ENCODE results near the gene FGF12.
A peak's percentile ranks its signal among the peaks of the same experiment; 100 is the strongest.

The FGF12 gene

DNA sequence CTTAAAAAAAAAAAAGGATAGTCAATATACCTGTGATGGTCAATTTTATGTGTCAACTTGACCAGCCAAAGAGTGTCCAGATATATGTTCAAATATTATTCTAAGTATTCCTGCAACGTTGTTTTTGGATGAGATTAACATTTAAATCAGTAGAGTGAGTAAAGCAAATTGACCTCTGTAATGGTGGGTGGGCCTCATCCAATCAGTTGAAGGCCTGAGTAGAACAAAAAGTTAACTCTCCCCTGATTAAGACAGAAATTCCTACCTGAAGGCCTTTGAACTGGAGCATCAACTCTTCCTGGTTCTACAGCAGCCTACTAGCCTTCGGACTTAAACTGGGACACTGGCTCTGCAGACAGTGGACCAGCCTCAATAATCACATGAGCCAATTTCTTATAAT is 154.1 kb downstream of the FGF12 start:
- peaks cover 9% of the 10 kb centered on the region for H3K27me3 ChIP-seq (ENCODE audit: insufficient read depth, poor library complexity, severe bottlenecking)

DNA sequence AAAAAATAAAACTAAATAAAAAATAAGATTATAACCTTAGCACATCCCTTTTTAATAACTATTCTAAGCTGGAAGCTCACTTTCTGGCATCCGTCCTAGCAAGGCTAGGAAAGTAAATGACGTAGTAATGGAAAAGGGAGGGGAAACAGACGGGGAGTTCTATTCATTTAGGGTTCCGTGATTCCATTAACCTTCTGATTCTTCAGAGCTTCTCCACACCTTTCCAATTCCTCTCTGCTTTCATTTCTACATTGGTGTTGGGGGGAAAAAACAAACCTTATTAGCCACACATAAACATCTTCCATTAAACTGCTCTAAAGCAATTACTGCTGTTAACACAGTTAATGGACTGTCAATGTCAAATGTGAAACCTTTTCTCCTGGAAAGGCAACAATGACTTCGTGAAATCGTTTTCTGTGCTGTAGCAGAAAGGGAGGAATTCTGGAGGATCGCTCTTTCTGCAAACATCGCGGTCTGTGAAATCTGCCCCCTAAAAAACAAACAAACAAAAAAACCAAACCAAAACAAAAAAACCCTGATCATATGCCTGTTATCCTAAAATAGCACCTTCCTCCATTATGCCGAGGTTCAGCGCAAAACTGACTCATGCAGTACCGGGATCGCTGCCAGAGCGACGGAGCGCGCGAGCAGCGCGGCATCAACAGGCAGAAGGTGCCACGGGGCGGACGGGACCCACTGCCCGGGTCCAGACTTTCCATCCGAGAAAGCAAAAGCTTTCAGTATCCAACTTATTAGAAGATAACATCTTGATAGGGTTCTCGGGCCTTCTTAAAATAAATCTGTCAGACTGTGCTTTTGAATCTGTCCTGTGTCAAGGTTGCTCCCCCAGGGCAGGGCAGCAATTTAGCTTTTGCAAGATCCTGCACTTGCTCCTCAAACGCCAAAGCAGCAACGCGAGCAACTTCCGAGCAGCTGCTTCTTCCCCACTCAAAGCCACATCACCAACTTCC is 156.2 kb downstream of the FGF12 start:
- Histone ChIP-seq H3K4me3 (ENCODE audit: severe bottlenecking) (peak overlapping the region; percentile 20), H3K36me3 (ENCODE audit: low read depth) (no peaks in the 10 kb centered on the region; the same call in 1 of the 2 replicates), H3K4me1 (ENCODE audit: insufficient read depth, poor library complexity, severe bottlenecking) (peaks cover 10% of the 10 kb centered on the region), H3K27ac (ENCODE audit: poor library complexity, severe bottlenecking) (no peak overlapping the region), H3K9me3 (ENCODE audit: severe bottlenecking) (no peaks in the 10 kb centered on the region), H3K27me3 (ENCODE audit: insufficient read depth, poor library complexity, severe bottlenecking) (peaks cover 9% of the 10 kb centered on the region)
- TF ChIP-seq, protein P1, sequence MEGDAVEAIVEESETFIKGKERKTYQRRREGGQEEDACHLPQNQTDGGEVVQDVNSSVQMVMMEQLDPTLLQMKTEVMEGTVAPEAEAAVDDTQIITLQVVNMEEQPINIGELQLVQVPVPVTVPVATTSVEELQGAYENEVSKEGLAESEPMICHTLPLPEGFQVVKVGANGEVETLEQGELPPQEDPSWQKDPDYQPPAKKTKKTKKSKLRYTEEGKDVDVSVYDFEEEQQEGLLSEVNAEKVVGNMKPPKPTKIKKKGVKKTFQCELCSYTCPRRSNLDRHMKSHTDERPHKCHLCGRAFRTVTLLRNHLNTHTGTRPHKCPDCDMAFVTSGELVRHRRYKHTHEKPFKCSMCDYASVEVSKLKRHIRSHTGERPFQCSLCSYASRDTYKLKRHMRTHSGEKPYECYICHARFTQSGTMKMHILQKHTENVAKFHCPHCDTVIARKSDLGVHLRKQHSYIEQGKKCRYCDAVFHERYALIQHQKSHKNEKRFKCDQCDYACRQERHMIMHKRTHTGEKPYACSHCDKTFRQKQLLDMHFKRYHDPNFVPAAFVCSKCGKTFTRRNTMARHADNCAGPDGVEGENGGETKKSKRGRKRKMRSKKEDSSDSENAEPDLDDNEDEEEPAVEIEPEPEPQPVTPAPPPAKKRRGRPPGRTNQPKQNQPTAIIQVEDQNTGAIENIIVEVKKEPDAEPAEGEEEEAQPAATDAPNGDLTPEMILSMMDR (IDR thresholded peaks at IDR 0.05; ENCODE audit: poor library complexity, severe bottlenecking) = no peak
- ATAC-seq (ENCODE audit: low read depth) = peak; percentile 82
- DNase-seq (ENCODE audit: low spot score) = peak; percentile 48

More for the DNA sequence above, 154.1 kb downstream of the FGF12 start:
- H3K4me1 ChIP-seq (ENCODE audit: insufficient read depth, poor library complexity, severe bottlenecking) = peaks cover 10% of the 10 kb centered on the region
- H3K27ac ChIP-seq (ENCODE audit: poor library complexity, severe bottlenecking) = no peak overlapping the region
- DNase-seq (ENCODE audit: low spot score) (no peak), ATAC-seq (ENCODE audit: low read depth) (no peak)
- H3K9me3 ChIP-seq (ENCODE audit: severe bottlenecking) = no peaks in the 10 kb centered on the region
- H3K4me3 ChIP-seq (ENCODE audit: severe bottlenecking) = no peak overlapping the region
- TF ChIP-seq, protein P1 (IDR thresholded peaks at IDR 0.05; ENCODE audit: poor library complexity, severe bottlenecking) = no peak
- no peaks in the 10 kb centered on the region; the same call in 1 of the 2 replicates for H3K36me3 ChIP-seq (ENCODE audit: low read depth)

DNA sequence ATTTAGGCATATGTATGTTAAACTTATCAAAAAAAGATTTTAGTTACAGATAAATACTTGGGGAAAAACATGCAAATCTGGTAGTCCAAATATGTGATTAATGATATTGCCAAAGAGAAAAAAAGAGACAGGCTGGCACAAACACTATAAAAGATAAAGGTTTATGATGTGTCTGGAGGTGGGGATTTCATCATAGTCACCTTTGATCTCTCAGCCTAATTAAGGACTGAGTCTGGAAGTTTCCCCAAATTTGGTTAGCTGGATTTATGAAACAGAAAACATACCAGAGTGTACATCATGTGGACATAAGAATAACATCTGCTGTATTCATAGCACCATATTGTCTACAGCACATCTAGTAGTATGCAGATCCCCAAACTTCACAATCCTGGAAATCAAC is 157.0 kb downstream of the FGF12 start:
- DNase-seq (ENCODE audit: low spot score) = no peak
- TF ChIP-seq, protein P1 (IDR thresholded peaks at IDR 0.05; ENCODE audit: poor library complexity, severe bottlenecking) = no peak
- Histone ChIP-seq H3K36me3 (ENCODE audit: low read depth) (no peaks in the 10 kb centered on the region; the same call in 1 of the 2 replicates), H3K27ac (ENCODE audit: poor library complexity, severe bottlenecking) (no peak overlapping the region), H3K27me3 (ENCODE audit: insufficient read depth, poor library complexity, severe bottlenecking) (peaks cover 9% of the 10 kb centered on the region), H3K9me3 (ENCODE audit: severe bottlenecking) (no peaks in the 10 kb centered on the region), H3K4me3 (ENCODE audit: severe bottlenecking) (no peak overlapping the region), H3K4me1 (ENCODE audit: insufficient read depth, poor library complexity, severe bottlenecking) (peaks cover 10% of the 10 kb centered on the region)
- no peak for ATAC-seq (ENCODE audit: low read depth)

DNA sequence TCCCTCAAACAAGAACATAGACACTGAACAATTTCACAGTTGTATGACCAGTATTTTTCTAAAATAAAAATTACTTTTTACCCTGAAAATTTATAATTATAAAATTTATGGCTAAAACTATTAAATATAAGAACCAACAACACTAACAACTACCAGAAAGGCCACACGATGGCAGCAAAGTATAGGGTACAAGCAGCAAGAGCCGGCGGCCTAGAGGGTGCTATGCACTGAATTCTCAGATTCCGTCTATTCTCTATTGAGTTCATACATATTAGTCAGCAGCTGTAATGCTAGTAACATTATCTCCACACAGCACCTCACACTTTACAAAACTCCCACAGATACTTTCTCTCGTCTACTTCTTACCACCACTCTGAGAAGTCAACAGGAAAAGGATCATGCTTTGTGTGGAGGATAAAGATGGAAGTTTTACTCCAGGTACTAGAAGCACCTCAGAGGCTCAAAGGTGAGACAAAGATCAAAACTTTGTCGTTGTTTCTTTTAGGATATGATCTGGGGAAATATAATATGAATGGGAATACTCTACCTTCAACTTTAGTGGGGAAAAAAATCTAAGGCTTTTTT is 160.5 kb downstream of the FGF12 start:
- DNase-seq (ENCODE audit: low spot score) (no peak), ATAC-seq (ENCODE audit: low read depth) (peak; percentile 81)
- no peaks in the 10 kb centered on the region for H3K9me3 ChIP-seq (ENCODE audit: severe bottlenecking)
- H3K4me1 ChIP-seq (ENCODE audit: insufficient read depth, poor library complexity, severe bottlenecking) = peaks cover 10% of the 10 kb centered on the region
- peaks cover 8% of the 10 kb centered on the region for H3K27me3 ChIP-seq (ENCODE audit: insufficient read depth, poor library complexity, severe bottlenecking)
- no peak overlapping the region for H3K4me3 ChIP-seq (ENCODE audit: severe bottlenecking)
- TF ChIP-seq, protein P1 (IDR thresholded peaks at IDR 0.05; ENCODE audit: poor library complexity, severe bottlenecking) = peak; percentile 91
- H3K36me3 ChIP-seq (ENCODE audit: low read depth) = no peaks in the 10 kb centered on the region; the same call in 1 of the 2 replicates
- no peak overlapping the region for H3K27ac ChIP-seq (ENCODE audit: poor library complexity, severe bottlenecking)
